SH-SY5Y (cell line): ENCODE measurements around the gene JAZF1.

Source experiments
- GATA2 ChIP-seq: IDR thresholded peaks from 2 replicates; pipeline ENCODE4 v1.6.1; 2011; ENCODE audit warnings: mild to moderate bottlenecking, low read depth, low read length
- GATA3 ChIP-seq: IDR thresholded peaks from 2 replicates; pipeline ENCODE4 v1.6.1; 2011; ENCODE audit warnings: low read depth, mild to moderate bottlenecking, low read length, moderate library complexity

JAZF1 gene

GRCh38 chr7:28163949-28164348 lies 16.6 kb downstream of the JAZF1 start:
- TF ChIP-seq GATA3 (no peak), GATA2 (no peak)

DNA sequence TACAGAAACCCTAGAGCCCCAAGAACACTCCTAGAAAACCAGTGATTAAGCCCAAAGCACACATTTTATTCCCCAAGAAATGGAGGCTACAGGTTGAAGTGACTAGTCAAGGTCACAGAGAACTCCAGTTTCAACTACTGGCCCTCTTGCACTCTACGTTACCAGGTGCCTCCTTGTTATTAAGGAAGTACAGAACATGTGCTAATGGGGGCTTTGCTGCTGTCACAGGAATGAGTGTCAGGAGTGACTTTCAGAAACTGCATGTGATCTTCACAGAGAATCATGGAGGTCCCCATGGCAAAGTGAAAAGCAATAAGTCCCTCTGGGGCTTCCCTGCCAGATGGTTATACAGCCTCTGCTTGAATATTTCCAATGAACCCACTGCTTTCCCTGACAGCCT lies 19.3 kb downstream of the JAZF1 start:
- TF ChIP-seq GATA2 = no peak
- no peak for TF ChIP-seq GATA3

DNA sequence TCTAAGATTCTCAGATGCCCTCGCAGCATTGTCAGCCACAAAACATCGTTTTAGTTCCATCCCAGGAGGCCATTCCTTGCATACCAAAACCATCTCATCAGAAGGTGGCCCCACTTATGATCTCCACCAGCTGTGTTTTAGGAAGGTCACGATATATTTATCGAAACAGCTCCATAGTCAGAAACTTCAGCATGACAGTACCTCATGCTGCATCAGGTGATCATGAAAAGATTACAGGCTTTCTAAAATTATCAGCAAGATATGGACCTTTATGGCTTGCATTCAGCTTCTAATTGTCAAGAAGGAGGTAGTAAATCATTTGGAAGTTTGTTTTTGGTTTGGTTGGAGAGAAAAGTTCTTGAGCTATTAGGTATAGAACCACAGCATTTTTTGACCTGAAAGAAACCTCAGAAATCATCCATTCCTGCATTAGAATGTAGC lies 20.0 kb downstream of the JAZF1 start:
- no peak for TF ChIP-seq GATA3
- no peak for TF ChIP-seq GATA2

DNA sequence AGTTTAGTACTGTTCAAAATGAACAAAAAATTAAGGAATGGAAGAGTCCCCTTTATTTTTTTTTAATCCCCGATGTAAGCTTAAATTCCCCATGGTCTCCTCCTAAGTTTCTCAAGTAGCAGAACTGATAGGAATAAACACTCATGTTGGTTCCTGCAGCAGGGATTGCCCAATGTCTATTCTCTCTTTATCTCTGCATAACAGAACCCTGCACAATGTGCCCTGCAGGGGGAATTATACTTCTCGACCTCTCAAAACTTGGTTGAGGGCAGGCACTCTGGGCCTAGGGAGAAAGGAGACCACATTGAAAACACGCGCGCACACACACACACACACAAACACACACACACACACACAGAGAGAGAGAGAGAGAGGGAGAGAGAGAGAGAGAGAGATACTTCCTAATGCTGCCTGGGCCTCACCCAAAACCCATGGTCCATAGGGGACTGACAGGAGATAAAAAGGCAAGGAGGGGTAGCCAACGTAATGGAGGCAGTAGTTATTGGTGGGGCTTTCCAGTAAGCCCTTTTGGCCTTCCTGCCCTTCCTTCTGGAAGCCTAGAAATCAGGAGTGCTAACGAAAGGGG lies 22.7 kb downstream of the JAZF1 start:
- TF ChIP-seq GATA2 (no peak), GATA3 (no peak)

DNA sequence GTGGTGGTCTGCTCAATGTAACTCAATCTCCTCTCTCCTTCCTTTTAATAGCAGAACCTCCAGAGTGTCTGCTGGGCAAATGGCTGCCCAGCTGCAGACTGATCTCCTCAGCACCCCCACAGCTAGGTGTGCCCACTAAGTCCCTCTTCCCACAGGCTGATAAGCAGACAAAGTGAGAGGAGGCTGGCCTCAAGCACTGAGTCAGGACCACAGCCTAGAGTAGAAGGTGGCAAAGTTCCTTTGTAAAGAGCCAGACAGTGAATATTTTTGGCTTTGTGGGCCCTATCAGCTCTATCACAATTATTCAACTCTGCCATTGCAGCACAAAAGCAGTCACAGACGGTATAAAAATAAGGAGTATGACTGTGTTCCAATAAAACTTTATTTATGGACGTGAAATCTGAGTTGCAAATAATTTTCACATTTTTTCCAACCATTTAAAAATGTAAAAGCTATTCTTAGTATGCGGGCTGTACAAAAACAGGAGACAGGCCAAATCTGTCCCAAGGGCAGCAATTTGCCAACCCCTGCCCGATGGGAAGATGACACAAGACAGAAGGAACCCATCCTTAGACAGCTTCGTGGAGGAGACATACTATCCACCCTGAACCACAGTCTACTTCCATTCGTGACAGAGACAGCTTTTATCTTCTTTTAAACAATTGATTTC lies 23.4 kb downstream of the JAZF1 start:
- TF ChIP-seq GATA2 (no peak), GATA3 (no peak)

DNA sequence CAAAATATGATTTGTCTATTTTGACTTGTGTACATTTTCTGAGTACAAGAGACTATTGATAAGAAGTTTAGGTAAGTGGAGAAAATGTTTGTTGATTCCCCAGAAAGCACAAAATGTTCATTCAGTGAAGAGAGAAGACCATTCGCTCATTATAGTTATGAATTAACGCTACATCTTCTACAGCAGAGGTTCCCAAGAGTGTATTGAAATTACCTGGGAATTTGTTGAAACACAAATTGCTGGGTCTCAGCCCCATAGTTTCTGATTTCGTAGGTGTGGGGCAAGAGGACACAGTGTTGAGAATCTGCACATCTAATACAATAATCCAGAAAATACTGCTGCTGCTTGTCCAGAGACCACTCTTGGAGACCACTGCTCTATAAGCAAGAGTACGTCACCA lies 24.2 kb downstream of the JAZF1 start:
- TF ChIP-seq GATA3 (no peak), GATA2 (no peak)

GRCh38 chr7:28155964-28156363 lies 24.6 kb downstream of the JAZF1 start:
- no peak for TF ChIP-seq GATA3
- TF ChIP-seq GATA2 = no peak

DNA sequence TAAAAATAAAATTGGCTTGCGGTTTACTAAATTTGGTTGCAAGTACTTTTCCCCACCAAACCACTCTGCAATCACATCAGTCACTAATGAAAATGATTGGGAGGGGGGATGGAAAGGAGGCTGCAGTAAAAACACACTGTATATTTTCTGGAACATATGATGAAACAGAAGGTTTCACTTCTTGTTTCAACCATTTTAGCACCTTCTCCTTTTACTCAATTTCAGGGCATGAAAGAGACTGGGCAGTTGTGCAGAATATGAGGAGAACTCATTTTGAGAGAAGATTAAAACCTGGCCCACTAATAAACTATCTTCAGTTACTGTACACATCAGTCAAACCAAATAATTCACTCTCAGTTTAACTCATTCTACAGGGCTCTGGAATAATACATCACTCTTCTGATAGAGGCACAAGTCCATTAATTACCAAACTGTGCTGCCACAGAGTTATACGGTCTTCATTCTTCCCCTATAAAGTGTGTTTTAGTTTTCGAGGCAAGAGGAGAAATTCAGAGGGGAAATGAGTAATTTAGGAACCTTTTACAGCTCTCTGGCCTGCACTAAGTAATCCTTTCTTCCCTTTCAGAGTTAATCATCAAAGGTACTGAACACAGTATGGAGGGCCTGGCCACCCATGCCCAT lies 25.5 kb downstream of the JAZF1 start:
- TF ChIP-seq GATA2 = no peak
- no peak for TF ChIP-seq GATA3

GRCh38 chr7:28152594-28152993 lies 28.0 kb downstream of the JAZF1 start:
- TF ChIP-seq GATA3 = no peak
- TF ChIP-seq GATA2 = no peak

GRCh38 chr7:28151965-28152364 lies 28.6 kb downstream of the JAZF1 start:
- TF ChIP-seq GATA3 (no peak), GATA2 (no peak)

DNA sequence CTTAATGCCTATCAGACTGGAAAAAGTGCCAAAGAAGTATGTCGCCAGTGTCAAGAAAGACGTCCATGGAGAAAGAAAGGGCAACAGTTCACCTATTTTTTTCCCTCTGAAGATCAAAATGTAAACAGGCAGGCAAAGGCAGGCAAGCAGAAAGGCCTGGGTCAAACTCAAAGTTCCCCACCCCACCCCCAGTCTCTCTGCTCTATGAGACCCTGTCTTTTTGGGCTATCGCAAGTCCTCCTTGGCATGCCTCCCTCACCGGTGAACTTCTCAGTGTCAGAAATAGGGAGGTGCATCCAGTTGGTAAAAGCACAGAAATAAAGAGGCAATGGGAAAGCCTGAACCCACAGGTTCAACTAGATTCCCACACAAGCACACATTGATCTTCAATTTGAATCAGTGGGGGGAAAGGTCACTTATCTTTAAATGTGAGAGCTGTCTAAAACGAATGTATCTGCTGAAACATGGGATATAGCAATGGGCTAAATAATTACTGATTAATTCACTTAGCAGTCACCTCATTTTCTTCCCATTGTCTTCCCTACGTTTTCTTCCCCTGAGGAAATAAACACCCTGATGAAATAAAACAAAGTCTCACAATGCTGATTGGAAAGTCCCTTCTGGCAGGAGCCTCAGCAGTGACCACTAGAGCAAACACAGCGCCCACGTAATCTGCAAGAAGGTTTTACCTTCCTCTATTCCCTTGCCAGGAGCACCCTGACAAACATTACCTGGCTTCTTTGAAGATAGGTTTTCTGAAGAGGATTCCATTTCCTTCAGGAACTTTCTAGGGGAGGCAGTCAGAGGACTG lies 31.1 kb downstream of the JAZF1 start:
- TF ChIP-seq GATA2 (no peak), GATA3 (no peak)

DNA sequence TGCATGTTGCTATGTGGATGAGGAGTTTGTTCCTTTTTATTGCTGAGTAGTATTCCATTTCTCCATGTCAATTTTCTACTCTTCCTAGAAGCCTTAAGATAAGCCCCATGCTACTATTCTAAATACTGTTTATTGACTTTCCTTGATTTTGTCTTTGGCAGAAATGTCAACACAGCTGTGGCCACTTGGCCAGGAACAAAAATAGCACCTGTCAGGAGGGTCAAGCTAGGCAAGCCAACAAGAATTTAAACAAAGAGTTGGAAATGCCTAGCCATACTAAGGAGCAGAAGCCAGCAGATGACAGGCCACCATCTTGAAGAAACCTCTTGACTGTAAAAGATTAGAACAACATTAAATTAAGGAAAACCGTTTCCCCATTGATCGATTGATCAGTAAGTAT lies 34.7 kb downstream of the JAZF1 start:
- TF ChIP-seq GATA3 (no peak), GATA2 (no peak)

- no peak for TF ChIP-seq GATA2
- TF ChIP-seq GATA3 = no peak
Observed at GRCh38 chr7:28145090-28145626, 35.4 kb downstream of the JAZF1 start.

DNA sequence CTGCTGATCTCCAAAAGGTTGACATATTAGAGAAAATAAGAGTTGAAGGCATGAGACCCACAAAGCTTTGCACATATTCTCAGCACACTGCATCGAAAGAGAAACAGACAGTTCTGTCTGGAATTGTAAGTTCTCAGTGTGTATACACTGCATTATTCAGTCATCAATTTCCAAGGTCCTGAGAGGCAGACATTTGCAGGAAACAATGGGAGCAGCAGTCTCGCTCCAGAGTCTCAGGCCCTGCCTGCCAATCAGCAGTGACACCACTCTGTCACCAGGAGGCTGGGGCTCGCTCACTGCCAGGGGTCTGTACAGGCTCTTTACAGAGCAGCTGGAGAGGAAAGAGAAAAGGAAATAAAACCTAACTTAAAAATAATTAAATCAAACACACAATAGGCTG lies 36.3 kb downstream of the JAZF1 start:
- TF ChIP-seq GATA2 (no peak), GATA3 (no peak)

GRCh38 chr7:28142650-28143049 lies 37.9 kb downstream of the JAZF1 start:
- TF ChIP-seq GATA2 = no peak
- no peak for TF ChIP-seq GATA3

GRCh38 chr7:28140979-28141378 lies 39.6 kb downstream of the JAZF1 start:
- TF ChIP-seq GATA2 (no peak), GATA3 (no peak)
